Activated CD8-positive, alpha-beta T cell treated with anti-CD3 and anti-CD28 coated beads for 36 hours (primary cell): ENCODE measurements around the gene FN3K. TPM values are rescaled to one million over a fixed set of nuclear protein-coding genes. Genes with fewer than 3 reads are reported as not detected.

Experiments used
- ATAC-seq: fragments of 200-7000 bp; cut with Tn5 transposase; one replicate; pipeline ENCODE4 v1.10.0; 2021; ENCODE audit warnings: mild to moderate bottlenecking, moderate library complexity
- CTCF ChIA-PET: fragments of 350-600 bp; sonication (Branson Sonifier 250); formaldehyde crosslinking; loops from one replicate; lab custom pipeline; 2021; ENCODE audit warnings: antibody characterized with exemption; lab: Charles Lee
- POLR2A ChIA-PET: fragments of 350-600 bp; sonication (Branson Sonifier 250); formaldehyde crosslinking; loops from one replicate; lab custom pipeline; 2021; ENCODE audit warnings: antibody characterized with exemption; lab: Charles Lee
- DNase-seq: peaks from one replicate; pipeline ENCODE4 v3.0.0-alpha.2; 2020
- H3K27ac Mint-ChIP-seq: one replicate; pipeline ENCODE4 v1.8.0; 2021; ENCODE audit warnings: mild to moderate bottlenecking, mixed read lengths
- H3K27me3 Mint-ChIP-seq: one replicate; pipeline ENCODE4 v1.8.0; 2021; ENCODE audit warnings: mixed read lengths
- H3K36me3 Mint-ChIP-seq: one replicate; pipeline ENCODE4 v1.8.0; 2021; ENCODE audit warnings: low read depth, mixed read lengths
- H3K4me1 Mint-ChIP-seq: one replicate; pipeline ENCODE4 v1.8.0; 2021; ENCODE audit warnings: low read depth, mixed read lengths
- H3K4me3 Mint-ChIP-seq: one replicate; pipeline ENCODE4 v1.8.0; 2021; ENCODE audit warnings: mild to moderate bottlenecking, moderate library complexity, mixed read lengths
- H3K9me3 Mint-ChIP-seq: one replicate; pipeline ENCODE4 v1.8.0; 2021; ENCODE audit warnings: mixed read lengths
- CTCF ChIP-seq: fragments of 200-600 bp; IDR thresholded peaks from one replicate; pipeline ENCODE4 v1.8.0; 2022; ENCODE audit warnings: antibody characterized with exemption, mild to moderate bottlenecking
- intact Hi-C: fragments of 100-400 bp; cut with micrococcal nuclease; formaldehyde crosslinking; loops from one replicate; pipeline ENCODE4 v1.10.0; 2022
- total RNA-seq, 2 experiments: library from RNA; stranded (reverse); gene quantifications; one replicate each; pipeline ENCODE4 v1.2.3, GENCODE V29; 2021

The FN3K gene
- 1 to 10 TPM in 1 of 2 experiments, under 1 TPM in 1; 0.96 to 1.2 TPM for total RNA-seq

- H3K4me1 Mint-ChIP-seq: peaks cover 2% of the 10 kb centered on the region
- peak; percentile 20 for DNase-seq
- H3K4me3 Mint-ChIP-seq: peak within 1 kb of the TSS; percentile 44
- ChIA-PET CTCF (interaction anchor here (1.3 kb wide), 1 partner anchor 66 kb away, joined by 3 read pairs; no protein-coding TSS in a partner anchor), POLR2A (interaction anchor here (1.3 kb wide), 1 partner anchor 18 kb away, joined by 3 read pairs; the partner anchor contains the start of gene FN3KRP)
- peaks cover 20% of the 10 kb centered on the region for H3K36me3 Mint-ChIP-seq
- H3K27ac Mint-ChIP-seq: no peak within 1 kb of the TSS
- no peak for TF ChIP-seq CTCF
- intact Hi-C loops: no loop called here
- peaks cover 9% of the 10 kb centered on the region for H3K9me3 Mint-ChIP-seq
- peak; percentile 61 for ATAC-seq
- no peaks in the 10 kb centered on the region for H3K27me3 Mint-ChIP-seq
Measured at GRCh38 chr17:82734987-82735866, at the start of gene FN3K. FN3K (plus strand) TSS chr17:82735615; CDS start chr17:82735637, 22 bp downstream.

- intact Hi-C loops: no loop called here
- Mint-ChIP-seq H3K4me3 (no peak overlapping the region), H3K36me3 (peaks cover 3% of the 10 kb centered on the region), H3K27me3 (no peaks in the 10 kb centered on the region), H3K4me1 (peaks cover 6% of the 10 kb centered on the region), H3K27ac (no peak overlapping the region), H3K9me3 (peaks cover 7% of the 10 kb centered on the region)
- CTCF ChIA-PET: interaction anchor here (0.6 to 1.6 kb wide), 2 partner anchors 19 to 109 kb away, joined by 3 to 4 read pairs; no protein-coding TSS in a partner anchor
- DNase-seq (no peak), ATAC-seq (no peak)
- TF ChIP-seq CTCF: no peak
- POLR2A ChIA-PET: interaction anchor here (0.7 to 0.8 kb wide), 2 partner anchors 20 to 25 kb away, joined by 3 read pairs; no protein-coding TSS in a partner anchor
Measured at GRCh38 chr17:82686366-82687324, 48.8 kb upstream of the FN3K start.

GRCh38 chr17:82687375-82687861, 48.0 kb upstream of the FN3K start:
- Mint-ChIP-seq H3K27me3 (no peaks in the 10 kb centered on the region), H3K4me1 (peaks cover 11% of the 10 kb centered on the region), H3K36me3 (no peaks in the 10 kb centered on the region), H3K9me3 (no peaks in the 10 kb centered on the region), H3K27ac (no peak overlapping the region), H3K4me3 (no peak overlapping the region)
- DNase-seq (no peak), ATAC-seq (no peak)
- no peak for TF ChIP-seq CTCF
- POLR2A ChIA-PET: interaction anchor here (0.7 to 0.8 kb wide), 2 partner anchors 19 to 24 kb away, joined by 3 read pairs; no protein-coding TSS in a partner anchor
- intact Hi-C loops: no loop called here
- CTCF ChIA-PET: interaction anchor here (0.6 to 1.6 kb wide), 3 partner anchors 8 to 110 kb away, joined by 3 to 4 read pairs (median 3); no protein-coding TSS in a partner anchor

- Mint-ChIP-seq H3K4me1 (peaks cover 15% of the 10 kb centered on the region), H3K36me3 (peaks cover 2% of the 10 kb centered on the region), H3K9me3 (no peaks in the 10 kb centered on the region), H3K27me3 (no peaks in the 10 kb centered on the region), H3K4me3 (no peak overlapping the region), H3K27ac (no peak overlapping the region)
- ATAC-seq (no peak), DNase-seq (no peak)
- ChIA-PET POLR2A (interaction anchor here (0.7 to 0.8 kb wide), 2 partner anchors 18 to 24 kb away, joined by 3 read pairs; no protein-coding TSS in a partner anchor), CTCF (interaction anchor here (1.2 to 1.6 kb wide), 3 partner anchors 9 to 20 kb away, joined by 3 to 4 read pairs (median 3); no protein-coding TSS in a partner anchor)
- intact Hi-C loops: no loop called here
- no peak for TF ChIP-seq CTCF
Measured at GRCh38 chr17:82687871-82688270, 47.5 kb upstream of the FN3K start.
